Forelimb muscle (tissue), 1 donor: ENCODE data around the gene MCCC2. TPM values are rescaled to one million over a fixed set of nuclear protein-coding genes. Genes with fewer than 3 reads are reported as not detected.
"Not testable (repeated sequence)": the region's sequence is repeated elsewhere in the genome, so short reads cannot be mapped to it uniquely, and the experiment has no call there.

Experiments
- DNase-seq: peaks from one replicate; pipeline ENCODE4 v3.0.0-alpha.2; 2013; ENCODE audit warnings: low read depth
- polyA plus RNA-seq: library from polyadenylated mRNA; unstranded; fragments of 120-200 nt; gene quantifications from one replicate; pipeline ENCODE4 v1.2.1, GENCODE V29; 2013; ENCODE audit not compliant: insufficient read length

Gene MCCC2
- polyA plus RNA-seq, 1 donor, result 19.4 TPM

GRCh38 chr5:71597001-71597400 lies 9.9 kb downstream of the MCCC2 start:
- DNase-seq, result no peak

DNA sequence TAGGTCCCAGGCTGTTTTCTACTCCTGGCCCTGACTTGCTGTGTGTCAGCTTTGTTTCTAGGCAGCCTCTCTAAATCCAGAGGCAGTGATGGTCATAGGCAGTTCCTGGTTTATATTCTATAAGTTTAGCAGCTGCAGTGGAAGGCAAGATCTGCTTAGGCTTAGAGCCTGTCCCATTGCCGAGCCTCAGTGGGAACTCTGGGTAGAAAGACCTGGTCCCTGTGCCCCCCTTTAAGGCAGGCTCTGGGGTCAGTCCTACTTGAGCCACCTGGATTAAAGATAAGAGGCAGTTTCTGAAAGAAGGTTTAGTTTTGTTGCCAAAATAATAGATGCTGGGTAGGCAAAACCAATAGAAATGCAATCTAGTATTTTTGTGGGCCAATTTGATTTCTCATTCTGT lies 13.6 kb downstream of the MCCC2 start:
- no peak for DNase-seq

- DNase-seq, result no peak
These were observed 14.3 kb downstream of the MCCC2 start for GRCh38 chr5:71601222-71602026.

DNA sequence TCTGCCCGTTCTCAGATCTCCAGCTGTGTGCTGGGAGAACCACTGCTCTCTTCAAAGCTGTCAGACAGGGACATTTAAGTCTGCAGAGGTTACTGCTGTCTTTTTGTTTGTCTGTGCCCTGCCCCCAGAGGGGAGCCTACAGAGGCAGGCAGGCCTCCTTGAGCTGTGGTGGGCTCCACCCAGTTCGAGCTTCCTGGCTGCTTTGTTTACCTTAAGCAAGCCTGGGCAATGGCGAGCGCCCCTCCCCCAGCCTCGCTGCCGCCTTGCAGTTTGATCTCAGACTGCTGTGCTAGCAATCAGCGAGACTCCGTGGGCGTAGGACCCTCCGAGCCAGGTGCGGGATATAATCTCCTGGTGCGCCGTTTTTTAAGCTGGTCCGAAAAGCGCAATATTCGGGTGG lies 22.8 kb downstream of the MCCC2 start:
- DNase-seq, result not testable (repeated sequence)

DNA sequence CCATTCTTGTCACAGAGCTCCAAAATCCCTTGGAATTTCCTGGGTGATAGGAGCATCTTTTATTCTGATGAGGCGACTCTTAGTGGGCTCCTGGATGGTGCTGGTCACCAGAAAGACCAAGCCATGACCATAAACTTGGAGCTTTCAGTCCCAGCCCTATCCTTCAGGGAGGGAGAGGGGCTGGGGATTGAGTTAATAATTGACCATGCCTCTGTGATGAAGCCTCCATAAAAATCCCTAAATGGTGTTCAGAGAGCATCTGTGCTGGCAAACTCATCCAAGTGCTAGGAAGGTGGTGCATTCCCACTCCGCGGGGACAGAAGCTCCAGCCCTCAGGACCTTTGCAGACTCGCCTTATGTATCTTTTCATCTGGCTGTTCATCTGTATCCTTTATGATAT lies 28.7 kb downstream of the MCCC2 start:
- no peak for DNase-seq

DNA sequence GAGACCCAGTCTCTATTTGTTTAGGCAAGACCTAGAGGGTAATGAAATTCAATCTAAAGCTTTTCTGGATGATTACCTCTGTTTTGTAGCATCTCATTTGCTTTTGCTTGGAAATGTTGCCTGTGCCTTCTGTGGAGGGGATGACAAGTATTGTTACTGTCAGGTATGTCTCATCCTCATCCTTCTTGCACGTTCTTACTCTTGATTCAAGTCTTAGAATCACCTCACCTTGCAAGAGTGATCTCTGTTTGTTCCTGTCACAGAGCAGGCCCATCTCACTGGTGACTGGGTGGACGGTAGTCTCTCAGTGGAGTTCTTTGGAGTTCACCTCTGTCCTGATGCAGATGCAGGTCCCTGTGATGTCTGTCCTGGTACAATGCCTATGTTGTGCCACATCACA lies 33.5 kb downstream of the MCCC2 start:
- DNase-seq, result no peak

DNA sequence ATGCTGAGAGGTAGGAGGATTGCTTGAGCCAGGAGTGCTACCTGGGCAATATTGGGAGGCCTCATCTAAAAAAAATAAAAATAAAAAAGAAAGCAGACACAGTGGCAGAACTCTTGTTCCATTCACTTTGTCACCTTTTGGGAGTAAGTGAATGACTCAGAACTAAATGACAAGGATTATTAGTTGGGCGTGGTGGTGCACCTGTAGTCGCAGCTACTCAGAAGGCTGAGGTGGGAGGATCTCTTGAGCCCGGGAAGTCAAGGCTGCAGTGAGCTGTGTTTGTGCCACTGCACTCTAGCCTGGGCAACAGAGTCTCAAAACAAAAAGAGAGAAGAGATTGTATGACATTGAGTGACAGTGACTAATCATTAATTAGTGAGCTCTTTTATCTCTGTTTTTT lies 34.1 kb downstream of the MCCC2 start:
- no peak for DNase-seq

- no peak for DNase-seq
These were observed 34.6 kb downstream of the MCCC2 start for GRCh38 chr5:71621741-71622140.

DNA sequence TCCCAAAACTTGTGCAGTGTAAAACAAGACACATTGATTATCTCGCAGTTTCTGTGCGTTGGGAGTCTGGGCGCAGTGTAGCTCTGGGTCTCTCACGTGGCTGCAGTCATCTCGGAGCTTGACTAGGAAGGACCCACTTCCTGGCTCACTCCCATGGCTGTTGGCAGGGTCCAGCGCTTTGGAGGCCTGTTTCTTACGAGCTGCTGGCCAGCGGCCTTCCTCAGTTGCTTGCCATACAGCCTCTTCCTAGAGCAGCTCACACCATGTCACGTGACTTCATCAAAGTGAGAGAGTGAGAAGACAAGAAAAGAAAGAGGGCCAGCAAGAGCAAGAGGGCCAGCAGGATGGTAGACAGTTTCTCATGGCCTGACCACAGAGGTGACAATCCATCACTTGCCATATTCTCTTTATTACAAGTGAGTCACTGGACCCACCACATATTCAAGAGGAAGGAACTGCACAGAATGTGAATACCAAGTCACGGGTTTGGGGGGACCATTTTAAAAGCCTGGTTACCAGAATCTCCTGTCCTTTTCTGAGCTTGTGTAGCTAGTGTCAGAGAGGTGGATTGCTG lies 36.2 kb downstream of the MCCC2 start:
- no peak for DNase-seq

DNA sequence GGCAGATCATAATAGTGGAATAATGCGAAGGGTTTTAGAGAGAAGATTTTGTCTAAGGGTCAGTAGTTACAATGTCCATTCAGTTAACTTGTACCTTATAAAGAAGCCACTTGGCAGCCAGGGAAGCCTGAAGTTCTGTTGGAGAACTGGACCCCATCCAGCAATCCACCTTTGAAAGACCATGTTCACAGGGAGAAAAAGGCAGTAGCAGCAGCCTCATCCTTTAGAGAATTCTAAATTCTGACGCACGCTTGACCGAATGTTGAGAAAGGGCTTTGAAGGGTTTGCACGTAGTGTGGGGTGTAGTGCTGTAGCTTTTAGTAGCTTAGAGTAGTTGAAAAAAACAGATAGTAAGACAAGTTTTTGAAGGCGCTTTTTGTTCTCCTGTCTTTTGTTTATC lies 42.8 kb downstream of the MCCC2 start:
- no peak for DNase-seq

DNA sequence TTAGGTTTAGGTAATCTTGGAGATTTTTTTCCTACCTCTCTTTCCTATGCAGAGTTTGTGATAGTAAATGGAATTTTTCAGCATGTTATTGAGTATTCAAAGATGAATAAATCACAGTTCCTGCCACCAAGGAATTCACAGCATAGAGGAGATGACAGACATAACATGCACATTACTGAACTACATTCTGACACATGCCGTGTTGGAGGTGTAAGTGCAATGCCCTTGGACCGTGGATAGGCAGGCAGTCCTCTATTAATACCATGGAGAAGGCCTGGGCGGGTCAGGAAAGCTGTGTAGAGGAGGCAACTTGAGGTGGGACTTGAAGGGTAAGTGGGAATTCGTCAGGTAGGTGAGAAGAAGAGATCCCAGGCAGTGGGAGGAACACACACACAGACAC lies 43.9 kb downstream of the MCCC2 start:
- no peak for DNase-seq

DNA sequence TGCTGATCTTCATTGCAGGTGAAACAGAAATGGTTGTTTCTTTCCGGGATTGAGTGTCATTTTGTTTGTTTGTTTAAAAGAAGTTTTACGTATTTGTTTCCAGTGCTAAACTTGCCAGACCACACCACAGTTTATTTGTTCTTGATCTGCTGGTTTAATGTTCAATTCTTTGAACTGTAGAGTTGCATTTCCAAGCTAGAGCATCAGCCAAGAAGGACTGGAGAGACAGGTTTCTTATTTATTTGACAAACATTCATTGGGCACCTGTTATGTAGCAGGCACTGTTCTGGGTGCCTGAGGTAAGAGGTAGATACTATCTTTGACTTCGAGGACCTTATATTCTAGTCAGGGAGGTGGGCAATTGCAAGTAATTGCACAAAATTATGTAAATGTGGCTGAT lies 45.0 kb downstream of the MCCC2 start:
- DNase-seq, result no peak

DNA sequence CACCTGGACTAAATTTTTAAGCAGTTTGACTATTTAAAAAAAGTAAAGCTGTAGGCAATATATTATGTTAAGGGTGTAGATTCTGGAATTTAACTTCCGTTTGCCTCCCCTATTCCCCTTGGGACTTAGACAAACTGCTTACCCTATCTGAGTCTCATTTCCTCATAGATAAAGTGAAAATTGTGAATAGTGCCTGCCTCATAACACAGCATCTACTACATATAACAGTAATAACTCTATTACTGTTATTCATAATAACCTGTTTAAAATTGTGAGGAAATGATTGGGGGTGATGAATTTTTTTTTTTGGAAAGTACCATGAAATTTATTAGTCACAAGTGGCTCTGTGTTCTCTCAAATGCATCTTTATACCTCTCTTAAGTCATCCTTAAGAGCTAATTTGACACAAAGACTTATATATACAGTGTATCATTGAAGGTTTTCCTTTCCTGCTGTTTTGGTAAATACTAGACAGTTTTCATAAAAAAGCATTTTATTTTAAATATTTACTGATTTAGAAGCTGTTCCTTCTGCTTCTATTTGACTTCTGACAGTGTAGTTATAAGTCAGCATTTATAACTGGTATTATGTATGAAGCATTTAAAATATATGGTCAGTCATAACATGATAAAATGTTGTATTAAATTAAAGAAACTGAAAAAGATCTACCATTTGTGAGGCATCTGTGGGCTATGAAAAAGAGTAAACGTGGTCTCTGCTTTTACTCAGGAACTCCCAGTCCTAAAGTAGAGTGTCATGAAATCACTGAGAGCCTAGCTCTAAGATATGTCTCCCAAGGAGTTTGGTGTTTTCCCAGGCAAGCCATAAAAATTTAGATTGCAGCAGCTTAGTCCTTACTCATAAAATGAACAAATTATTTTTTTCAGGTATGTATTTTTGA lies 46.4 kb downstream of the MCCC2 start:
- no peak for DNase-seq

DNA sequence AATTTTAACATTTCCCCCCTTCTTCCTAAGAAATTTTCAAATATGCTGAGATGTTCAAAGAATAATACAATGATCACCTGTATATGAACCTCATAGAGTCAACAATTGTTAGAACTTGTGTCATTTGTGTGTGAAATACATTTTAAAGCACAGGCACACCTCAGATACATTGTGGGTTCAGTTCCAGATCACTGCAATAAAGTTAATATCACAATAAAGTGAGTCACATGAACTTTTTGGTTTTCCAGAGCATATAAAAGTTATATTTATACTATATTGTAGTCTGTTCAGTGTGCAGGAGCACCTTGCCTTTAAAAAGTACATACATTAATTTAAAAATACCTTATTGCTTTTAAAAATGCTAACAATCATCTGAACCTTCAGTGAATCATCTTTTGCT lies 50.0 kb downstream of the MCCC2 start:
- no peak for DNase-seq

DNA sequence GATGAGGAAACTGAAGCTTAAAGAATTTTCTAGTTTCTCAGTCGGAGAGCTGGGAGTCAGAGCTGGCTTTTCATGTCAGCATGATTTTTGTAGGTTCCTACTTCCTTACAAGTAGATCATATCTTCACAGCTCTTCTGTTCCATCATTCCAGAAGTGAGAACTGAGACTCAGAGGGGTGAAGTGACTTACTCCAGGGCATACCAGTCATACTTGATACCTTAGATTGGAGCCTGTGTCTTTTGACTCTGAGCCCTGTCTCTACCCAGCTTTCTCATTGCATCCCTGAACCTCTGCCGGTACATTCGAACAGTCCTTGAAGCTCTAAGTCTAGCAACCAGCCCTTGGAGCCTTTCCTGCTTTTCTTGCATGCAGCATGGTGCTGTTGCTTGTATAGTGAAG lies 53.3 kb downstream of the MCCC2 start:
- no peak for DNase-seq

GRCh38 chr5:71645030-71645429 lies 57.9 kb downstream of the MCCC2 start:
- DNase-seq, result no peak

- not testable (repeated sequence) for DNase-seq
These were observed 63.8 kb downstream of the MCCC2 start for GRCh38 chr5:71650940-71651339.

DNA sequence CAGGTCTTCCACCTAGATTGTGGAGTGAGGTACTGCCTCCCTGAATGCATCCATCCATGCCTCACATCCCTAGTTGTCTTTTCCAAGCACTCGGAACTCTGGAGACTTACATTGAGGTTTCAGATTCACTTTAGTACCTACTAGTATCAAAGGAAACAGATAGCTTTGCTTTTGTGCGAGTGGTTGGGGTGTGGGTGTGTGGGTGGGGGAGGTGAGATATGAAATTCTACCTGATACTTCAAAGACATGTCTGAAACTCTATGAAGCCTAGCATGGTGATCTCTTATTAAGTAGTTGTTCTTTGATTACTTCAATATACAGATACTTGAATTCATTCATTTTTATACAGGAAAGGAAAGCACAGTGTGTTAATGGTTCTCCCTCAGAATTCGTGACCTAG lies 64.4 kb downstream of the MCCC2 start:
- DNase-seq, result no peak

GRCh38 chr5:71652349-71652748 lies 65.2 kb downstream of the MCCC2 start:
- DNase-seq, result no peak

DNA sequence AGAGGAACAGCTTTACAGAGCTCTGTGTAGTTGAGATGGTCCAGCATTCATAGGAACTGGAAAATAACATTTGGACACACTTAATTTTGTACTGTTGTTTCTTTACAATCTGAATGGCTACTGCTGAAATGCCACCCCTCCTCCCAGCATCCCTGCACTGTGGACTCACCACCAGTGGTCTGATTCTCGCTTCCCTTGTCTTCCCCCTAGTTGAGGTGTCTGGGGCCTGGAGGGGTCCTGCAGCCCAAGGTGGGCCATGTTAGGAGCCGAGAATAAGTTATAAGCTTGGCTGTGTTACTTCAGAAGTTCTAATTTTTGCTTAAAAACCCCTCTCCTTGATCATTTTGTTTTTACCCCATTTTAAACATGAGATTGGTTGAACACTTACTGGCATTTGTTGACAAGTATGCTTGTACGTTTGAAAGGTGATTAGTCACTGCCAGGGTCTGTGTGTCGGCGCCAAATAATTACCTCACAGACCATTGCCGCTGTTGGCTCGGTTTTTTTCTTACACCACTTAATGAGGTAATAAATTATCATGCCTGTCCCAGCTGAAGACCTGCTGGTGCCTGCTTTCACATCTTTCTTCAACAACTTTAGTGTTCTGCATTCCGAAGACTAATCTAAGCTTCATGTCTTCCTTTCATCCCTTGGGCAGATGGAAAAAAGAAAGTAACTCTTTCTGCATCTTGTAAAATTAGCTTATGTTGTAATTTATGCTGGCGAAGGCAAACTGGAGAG lies 65.8 kb downstream of the MCCC2 start:
- DNase-seq, result no peak

DNA sequence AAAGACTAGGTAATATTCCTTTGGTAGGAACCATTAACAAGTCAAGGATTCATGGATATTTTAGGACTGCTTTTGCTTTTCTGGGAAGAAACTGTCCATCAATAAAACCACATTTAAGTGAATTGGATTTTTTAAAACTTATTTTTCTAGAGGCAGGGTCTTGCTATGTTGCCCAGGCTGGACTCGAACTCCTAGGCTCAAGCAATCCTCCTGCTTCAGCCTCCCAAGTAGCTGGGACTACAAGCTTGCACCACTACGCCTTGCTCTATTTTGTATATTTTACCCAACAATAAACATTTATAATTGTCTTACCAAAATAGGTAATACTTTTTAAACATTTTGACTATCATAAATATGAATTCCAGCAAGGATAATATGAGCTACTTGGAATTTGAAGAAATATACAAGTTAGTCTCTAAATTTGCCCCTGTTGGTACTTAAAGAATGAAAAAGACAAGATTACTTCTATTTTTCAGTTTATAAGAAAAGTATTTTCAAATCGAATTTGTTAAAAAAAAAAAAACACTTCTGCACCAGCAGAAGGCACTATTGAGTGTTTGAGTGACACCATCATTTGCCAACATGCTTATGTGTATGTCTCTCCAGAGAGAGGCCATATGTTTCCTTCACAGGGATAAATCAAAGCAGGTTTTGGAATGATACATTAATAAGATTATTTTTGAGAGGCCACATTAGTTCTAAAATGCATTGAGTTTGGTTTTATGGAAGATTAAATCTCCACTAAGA lies 71.9 kb downstream of the MCCC2 start:
- no peak for DNase-seq
